AG20443 (cell line): ENCODE results near the gene SLC38A2.
"Not testable (repeated sequence)": the region's sequence is repeated elsewhere in the genome, so short reads cannot be mapped to it uniquely, and the experiment has no call there.

Experiments used
- DNase-seq: peaks from one replicate; pipeline ENCODE4 v3.0.0; 2012; ENCODE audit warnings: low spot score, mixed read lengths

The SLC38A2 gene

DNA sequence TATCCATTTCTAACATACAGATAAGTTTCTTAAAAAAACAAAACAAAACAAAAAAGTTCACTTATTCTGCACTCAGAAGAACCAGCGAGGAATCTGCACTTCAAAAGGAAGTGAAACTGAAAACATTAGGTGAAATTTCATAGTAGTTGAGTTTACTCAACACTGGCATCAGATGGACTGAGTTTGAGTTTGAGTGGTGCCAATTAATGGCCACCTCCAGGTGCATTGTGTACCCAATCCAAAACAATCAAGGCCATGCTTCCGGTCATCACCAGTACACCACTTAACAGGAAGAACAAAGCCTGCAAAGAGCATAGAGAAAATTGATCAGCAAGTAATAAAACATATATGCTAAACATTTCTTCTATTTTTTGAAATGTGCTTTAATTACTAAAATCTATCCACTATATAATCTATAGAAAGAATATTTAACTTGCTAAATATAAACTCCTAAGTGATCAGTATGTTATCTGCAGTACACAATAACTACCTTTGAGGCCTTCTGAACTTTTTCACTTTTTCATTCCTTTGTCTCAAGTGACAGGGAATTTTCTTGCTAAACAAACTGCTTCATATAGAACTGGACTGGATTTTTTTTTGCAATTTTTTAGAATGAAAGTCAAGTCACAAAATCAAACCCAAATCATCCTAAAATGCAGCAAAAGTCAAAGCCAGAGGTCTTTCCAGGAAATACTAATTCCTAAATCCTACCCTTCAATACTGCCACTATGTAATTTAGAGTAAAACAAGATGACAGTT, 11.5 kb downstream of the SLC38A2 start:
- no peak for DNase-seq

DNA sequence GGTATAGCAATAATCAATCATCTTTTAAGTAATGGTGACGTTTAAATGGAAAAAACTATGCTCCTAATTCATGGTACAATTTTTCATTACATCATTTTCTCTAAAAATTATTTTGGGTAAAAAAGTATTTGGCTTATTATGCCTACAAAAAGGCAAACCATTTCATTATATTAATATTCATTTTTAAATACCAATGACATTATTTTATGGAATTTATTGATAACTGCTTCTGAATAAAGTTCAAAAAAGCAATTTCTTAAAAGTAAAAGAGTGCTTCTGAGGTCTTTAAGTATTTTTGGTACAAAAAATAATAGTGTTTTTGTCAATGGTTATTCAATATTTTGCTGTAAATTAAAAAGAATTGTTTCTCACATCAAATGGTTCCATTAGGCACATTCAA, 12.2 kb downstream of the SLC38A2 start:
- no peak for DNase-seq

DNA sequence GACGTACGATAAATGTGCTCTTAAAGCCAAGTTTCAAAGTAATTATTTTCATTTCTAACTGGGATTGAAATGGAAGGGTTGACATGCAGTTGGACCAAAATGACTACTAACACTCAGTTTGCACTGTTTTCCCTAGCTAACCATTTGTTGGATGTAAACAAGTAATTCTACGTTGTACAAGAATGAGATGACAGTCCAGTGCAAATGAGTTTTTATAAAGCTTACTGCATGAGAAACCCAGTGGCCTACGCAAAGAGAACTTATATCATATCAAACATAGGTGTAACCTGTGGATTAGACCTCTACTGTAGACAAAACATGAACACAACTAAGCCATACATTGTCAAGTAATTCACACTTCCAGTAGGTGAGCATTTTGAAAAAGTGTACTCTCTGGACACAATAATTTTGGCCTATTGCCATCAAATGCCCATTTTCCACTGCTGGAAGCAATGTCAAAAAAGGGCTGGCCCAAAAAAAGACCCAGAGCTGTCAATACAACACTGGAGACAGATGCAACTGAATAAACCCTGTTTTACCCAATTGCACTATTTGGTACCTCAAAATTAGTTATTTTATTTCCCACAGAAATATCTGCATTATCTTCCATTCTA, 12.8 kb downstream of the SLC38A2 start:
- DNase-seq = no peak

DNA sequence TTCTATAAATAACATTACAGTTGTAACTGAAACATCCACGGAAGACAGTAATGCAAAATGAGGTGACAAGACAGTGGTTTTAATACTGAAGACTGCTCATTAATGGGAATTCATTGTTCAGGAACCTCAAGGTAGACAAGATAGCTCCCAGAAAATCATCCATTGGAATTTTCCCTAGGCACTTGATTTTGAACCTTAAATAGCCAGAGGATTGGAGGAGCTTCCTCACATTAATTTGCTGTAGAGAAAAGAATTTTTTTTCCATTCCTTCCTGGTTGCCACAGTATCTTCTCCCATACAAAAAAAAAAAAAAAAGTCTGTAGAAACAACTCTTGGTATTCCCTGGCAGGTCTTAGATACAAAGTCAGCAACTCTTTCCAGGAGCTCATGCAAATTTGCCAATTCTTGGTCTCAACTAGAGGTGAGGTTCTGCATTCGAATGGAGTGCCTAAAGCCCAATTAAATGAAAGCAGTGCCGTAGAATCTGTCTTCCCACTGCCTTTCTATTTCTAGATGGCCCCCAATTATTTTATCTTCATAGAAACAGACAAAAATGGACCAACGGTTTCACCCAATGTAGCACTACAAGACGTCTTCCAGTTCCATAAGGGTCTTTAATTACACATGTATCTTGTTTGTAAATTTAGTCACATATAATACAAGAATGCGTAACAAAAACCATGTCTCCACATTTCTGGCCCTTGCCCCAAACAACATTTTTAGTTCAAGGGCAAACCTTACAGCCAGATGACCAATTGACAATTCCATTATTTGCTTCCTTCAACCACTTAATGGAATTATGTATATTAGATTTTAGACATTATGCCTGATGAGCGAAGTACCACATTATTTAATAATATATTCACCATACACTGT, 13.5 kb downstream of the SLC38A2 start:
- no peak for DNase-seq

DNA sequence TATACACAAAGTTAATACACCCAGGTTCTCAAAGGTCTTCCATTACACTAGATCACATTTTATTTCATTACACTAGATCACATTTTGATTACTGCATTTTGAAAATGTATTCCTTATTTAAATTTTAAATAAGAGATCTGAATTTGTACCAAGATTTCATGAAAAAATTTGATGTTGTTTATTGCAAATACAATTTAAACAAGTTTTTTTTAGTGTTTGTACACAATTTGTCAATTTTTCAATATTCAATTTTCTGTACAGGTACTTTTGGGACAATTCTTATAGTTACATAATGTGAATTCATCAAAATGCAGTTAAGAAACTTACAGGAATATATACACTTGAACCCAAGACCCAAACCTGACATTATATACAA, 14.3 kb downstream of the SLC38A2 start:
- DNase-seq = no peak

DNA sequence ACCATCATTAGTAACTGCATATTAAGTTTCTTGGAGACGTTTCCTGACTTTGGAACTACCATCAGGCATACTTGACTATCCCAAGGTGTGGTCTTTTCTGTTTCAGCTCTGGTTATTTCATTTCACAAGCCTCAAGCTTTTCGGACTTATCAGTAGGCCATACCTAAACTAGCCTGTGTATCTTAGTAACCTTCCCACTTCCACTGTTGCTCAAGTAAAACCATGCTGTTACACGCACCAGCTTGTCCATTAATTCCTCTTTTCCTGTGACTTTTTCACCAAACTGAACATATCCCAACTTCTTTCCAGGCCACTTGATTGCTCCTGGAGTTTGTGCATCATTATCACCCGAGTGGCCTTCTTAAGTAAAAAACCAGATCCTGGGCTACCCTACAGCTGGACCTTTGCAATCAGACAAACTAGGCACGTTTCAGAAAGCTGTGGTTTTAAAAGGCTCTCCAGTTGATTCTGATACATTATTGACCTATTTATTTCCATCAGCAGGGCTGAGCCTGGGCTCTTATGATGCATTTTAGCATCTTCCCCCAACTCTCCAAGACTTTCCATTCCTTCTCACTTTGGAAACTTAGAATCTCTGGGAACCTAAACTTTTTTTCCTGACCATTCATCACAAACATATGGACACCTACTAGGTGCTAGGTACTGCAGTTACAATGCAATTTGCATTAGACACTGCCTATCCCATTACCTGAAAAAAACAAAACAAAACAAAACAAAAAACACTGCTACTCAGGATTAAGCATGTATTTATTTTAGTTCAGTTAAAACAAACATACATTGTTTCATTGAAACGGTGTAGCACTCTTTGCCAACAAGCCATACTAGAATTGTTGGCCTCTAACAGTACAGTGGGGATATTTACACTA, 14.9 kb downstream of the SLC38A2 start:
- peak; percentile 21 for DNase-seq

DNA sequence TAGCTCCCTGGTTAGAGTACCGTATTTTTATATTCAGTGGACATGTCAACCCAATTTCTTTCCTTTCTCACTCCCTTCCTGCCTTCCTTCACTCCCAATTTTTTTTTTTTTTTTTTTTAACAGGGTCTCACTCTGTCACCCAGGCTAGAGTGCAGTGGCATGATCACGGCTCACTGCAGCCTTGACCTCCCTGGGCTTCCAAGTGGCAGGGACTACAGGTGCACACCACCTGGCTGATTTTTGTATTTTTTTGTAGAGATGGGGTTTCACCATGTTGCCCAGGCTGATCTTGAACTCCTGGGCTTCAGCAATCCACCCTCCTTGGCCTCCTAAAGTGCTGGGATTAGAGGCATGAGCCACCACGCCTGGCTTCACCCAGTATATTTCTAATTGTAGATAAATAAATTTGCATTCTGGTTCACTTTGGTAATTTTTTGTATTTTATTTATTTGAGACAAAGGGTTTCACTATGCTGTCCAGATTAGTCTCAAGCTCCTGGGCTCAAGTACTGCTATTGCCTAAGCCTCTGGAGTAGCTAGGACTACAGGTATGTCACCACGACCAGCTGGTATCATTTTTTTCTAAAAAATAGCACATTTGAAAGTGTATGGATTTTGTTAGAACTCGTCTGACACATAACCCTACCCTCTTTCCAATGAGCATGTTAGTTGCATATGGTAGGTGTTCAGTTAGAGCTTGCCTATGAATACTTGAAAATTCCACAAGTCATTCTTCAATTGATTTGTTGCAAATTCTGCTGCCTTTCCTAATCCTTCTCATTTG, 15.7 kb downstream of the SLC38A2 start:
- DNase-seq = no peak

DNA sequence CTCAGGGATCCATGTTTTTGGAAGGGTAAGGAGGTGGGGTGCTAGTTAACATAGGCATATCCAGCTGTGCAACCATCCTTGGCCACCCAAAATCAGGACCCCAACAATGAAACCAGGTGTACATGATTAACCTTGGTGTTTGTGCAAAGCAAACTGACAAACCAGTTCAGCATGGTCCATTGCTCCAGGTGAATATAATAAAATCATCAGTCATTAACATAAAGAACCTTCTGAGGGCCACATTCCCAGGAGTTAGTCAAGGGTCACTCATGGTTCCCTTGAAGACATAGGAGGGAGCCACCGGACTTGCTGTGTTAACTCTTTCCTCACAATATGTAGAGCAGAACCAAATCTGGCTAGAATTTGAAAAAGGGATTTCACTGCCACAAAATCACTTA, 17.8 kb downstream of the SLC38A2 start:
- DNase-seq = no peak

DNA sequence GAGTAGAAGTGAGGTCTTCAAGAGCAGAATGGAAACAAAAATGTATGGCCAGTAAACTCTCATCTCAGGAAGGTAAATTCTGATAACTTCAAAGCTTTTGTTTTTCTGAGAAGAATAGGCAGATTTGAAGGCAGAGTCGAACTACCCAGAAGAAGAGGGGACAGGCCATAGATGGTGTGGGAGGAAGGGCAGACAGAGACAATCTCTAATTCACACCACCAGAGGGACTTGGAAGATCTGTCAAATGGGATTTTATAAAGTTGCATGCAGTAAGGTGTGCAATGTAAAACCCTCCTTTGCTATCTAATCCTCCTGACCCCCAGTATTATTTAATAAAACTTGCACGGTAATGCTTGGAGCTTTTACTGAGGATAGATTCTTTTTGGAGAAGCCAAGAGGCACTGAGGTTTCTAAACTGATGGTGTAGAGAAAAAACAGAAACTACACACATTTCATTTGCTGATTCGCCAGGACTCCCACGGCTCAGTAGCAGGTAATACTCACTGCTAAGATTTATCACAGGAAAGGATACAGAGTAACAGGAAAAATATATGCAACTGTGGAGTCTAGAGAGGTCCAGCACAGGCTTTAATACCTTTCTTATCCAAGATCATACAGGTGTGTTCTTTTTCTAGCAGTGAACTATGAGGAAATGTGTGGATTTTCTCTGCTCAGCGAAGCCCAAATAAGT, 18.3 kb downstream of the SLC38A2 start:
- DNase-seq = no peak

DNA sequence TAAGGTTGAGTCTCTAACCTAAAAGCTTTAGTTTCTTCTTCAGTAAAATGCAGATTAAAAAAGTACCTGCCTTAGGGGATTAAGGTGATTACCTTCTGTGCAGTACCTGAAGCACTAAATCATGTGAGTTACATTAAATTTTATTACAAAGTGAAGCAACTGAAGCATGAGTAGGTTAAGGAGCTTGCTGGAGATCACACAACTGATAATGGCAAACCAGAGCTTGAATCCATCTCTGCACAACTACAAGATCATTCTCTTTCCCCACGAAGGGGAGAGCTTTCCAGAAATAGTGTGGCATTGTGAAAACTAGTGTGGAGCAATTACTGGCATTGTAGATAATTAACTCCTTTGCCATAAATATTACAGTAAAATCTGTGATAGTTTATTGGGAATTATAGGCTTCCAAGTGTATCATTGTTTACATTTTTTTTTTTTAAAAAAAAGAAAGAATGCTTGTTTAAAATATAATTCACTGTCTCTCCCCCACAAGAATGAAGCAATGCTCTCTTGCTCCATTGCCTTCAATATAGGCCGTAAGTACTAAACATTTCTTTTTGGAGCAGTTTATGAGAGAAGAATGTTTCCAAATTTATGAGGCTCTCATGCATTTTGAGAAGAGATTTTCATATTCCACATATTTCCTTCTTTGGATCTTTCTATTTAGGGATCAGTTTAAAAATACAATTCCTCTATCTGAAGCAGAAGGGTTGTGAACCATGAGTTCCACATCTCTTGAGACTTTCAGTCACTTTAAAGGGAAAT, 20.5 kb downstream of the SLC38A2 start:
- no peak for DNase-seq

DNA sequence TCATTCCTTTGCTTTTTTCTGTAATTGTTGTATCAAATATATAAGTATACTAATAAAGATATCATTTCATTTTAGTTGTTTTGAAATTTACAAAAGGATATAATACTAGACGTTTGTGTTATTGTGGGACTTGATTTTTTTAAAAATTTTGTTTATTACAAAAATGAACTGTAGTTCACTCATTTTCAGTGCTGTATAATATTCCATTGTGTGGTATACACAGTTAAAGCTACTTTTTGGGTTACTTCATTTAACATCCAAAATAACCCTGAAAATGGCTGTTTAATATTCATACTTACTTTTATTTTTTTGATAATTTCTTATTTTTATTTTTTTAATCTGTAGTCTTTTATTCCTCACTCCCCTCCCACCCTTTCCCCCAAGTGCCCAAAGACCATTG, 21.4 kb downstream of the SLC38A2 start:
- DNase-seq = no peak

DNA sequence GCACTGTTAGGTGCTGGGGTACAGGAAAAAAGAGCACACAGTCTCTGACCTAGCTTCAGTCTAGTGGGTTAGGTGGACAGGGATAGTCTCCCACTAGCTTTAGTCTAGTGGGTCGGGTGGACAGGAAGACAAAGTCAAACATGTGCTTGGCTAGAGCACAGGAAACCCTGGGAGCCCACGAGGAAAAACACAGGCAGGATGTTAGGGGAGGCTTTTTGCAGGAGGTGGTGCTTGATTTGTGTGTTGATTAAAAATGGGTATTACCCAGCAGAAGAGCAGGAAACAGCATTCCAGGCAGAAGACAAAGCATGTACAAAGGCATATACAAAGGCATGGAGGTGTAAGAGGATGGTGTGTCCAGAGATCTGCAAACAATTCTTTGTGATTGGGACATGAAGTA, 23.3 kb downstream of the SLC38A2 start:
- DNase-seq = no peak

DNA sequence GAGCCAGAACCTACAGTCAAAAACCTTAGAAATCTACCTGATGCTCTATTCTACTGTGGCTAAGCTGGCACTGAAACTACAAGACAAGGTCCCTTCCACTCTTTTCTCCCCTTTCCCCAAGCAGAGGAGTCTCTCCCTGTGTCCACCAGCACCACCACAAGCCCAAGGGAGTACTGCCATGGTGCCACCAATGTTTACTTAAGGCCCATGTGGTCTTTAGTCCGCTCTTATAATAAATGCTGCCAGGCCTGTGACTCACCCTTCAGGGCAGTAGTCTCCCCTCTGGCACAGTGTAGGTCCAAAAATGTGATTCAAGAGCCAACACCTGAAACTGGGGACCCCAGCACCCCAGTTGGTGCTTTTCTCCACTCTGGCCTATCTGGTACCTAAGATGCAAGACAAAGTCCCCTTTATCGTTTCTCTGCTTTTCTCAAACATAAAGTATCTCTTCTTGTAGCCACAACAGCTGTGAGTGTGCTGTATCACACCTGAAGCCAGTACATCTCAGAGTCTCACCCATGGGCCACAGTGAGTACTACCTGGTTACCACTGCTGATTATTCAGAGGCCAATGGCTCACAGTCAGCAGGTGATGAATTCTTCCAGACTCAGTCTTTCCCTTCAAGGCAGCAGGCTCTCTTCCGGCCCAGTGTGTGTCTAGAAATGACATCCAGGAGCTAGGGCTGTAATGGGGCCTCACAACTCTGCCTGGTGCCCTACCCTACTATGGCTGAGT, 29.3 kb downstream of the SLC38A2 start:
- DNase-seq = no peak

DNA sequence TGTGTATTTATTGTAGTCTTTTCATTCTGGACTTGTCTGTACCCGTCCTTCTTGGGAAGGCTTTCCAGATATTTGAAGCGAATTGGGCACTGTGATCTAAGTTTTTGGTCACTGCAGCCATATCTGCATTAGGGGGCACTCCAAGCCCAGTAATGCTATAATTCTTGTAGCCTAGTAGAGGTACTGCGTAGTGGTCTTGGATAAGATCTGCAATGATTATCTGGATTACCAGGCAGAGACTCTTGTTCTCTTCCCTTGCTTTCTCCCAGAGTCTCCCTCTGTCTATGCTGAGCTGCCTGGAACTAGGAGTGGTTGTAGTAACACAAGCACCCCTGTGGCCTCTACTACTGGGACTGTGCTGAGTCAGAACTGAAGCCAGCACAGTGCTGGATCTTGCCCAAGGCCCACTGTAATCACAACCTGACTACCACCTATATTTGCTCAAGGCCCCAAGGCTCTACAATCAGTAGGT, 30.0 kb downstream of the SLC38A2 start:
- no peak for DNase-seq

DNA sequence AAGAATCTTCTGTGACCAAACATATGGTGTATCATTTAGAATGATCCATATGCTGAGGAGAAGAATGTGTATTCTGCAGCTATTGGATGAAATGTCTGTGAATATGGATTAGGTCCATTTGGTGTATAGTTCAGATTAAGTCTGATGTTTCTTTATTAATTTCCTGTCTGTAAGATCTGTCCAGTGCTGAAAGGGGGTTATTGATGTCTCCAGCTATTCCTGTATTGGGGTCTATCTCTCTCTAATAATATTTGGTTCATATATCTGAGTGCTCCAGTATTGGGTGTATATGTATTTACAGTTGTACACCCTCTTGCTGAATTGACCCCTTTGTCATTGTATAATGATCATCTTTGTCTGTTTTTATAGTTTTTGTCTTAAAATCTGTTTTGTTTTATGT, 33.5 kb downstream of the SLC38A2 start:
- no peak for DNase-seq

DNA sequence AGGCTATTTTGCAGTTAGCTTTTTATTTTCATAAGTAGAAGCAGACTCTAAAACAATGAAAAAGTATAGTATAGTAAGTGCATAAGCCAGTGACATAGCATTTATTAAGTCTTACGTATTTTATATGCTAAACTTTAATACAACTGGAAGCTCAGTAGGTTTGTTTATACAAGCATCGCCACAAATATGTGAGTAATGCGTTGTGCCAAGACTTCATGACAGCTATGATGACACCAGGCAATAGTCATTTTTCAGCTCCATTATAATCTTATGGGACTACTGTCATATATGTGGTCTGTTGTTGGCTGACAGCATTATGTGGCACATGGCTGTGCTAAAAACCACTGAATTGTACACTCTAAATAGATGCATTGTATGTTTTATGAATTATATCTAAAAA, 40.3 kb downstream of the SLC38A2 start:
- DNase-seq = peak; percentile 29

DNA sequence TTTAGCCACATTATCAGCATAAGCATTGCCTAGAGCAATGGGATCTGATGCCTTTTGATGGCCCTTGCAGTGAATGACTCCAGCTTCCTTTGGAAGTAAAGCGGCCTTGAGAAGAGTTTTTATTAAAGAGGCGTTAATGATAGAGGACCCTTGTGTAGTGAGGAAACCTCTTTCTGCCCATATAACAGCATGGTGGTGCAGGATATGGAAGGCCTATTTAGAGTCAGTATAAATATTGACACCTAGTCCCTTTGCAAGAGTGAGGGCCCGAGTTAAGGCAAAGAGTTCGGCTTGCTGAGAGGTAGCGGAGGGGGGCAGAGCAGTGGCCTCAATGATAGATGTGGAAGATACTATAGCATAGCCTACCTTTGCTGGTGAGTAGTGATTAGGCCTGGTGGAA, 47.5 kb downstream of the SLC38A2 start:
- not testable (repeated sequence) for DNase-seq

DNA sequence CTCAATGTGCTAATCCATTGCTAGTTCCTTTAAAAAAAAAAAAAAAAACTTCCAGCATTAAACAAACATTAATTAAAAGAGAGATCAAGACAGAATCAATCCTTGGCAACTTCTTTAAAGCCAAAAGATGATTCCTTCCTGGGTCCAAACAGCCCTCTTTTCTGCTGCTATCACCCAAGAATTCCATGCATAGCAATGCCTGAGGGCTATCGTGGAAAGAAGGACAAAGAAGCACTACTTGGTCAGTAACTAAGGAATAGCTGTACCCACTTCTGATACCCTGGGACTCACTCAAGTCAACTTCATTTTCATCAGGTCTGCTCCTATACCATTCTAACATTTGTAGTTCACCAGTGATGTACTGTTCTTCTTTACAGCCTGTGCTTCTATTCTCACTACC, 51.8 kb downstream of the SLC38A2 start:
- DNase-seq = no peak

DNA sequence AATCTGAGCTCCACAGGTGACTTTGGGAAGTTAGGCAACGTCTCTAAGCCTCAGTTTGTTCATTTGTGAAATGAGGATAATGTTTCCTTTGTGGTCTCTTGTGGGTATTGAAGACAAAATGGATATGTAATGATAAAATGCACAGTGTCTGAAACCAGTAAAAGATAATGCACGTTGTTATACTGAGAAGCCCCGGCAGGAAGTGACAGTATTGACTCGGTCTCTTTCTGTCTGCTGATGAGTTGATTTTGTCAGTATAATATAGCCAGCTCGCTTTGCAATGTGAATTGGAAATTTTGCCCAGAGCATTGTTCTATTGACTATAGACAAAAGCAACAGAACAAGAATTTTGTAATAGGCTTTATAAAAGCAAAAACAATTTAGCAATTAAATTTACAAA, 54.5 kb downstream of the SLC38A2 start:
- DNase-seq = no peak
